Inferior parietal cortex (tissue), 1 donor: ENCODE results near the gene PROX2.
A peak's percentile ranks its signal among the peaks of the same experiment; 100 is the strongest.

Source experiments
- DNase-seq: peaks from one replicate; pipeline ENCODE4 v3.0.0-alpha.2; 2016; ENCODE audit errors: extremely low spot score

The PROX2 gene

GRCh38 chr14:74875941-74876913, at the start of gene PROX2:
Gene PROX2, minus strand, starts transcription at chr14:74876145. Its CDS starts 12,311 bp downstream, at chr14:74863834.
- DNase-seq: no peak

GRCh38 chr14:74924061-74924460, 48.1 kb upstream of the PROX2 start:
- DNase-seq: no peak

- DNase-seq: peak; percentile 87
These were observed 46.9 kb upstream of the PROX2 start, which contains the start of gene RPS6KL1 for GRCh38 chr14:74922752-74923401. Gene RPS6KL1, minus strand, starts transcription at chr14:74923260. Its CDS starts 1,719 bp downstream, at chr14:74921541.

GRCh38 chr14:74921987-74922751, 46.2 kb upstream of the PROX2 start:
- DNase-seq: no peak

- no peak for DNase-seq
These were observed 45.2 kb upstream of the PROX2 start for GRCh38 chr14:74921053-74921620.

- DNase-seq: no peak
These were observed 44.3 kb upstream of the PROX2 start for GRCh38 chr14:74920281-74920680.

GRCh38 chr14:74919421-74920165, 43.6 kb upstream of the PROX2 start:
- no peak for DNase-seq

- no peak for DNase-seq
These were observed 42.4 kb upstream of the PROX2 start for GRCh38 chr14:74918380-74918779.

- no peak for DNase-seq
These were observed 41.7 kb upstream of the PROX2 start for GRCh38 chr14:74917646-74918081.

- no peak for DNase-seq
These were observed 41.2 kb upstream of the PROX2 start for GRCh38 chr14:74917178-74917543.

- no peak for DNase-seq
These were observed 39.9 kb upstream of the PROX2 start for GRCh38 chr14:74915826-74916225.

- DNase-seq: no peak
These were observed 39.5 kb upstream of the PROX2 start for GRCh38 chr14:74915426-74915825.

- peak; percentile 73 for DNase-seq
These were observed 38.1 kb upstream of the PROX2 start for GRCh38 chr14:74913986-74914573.

GRCh38 chr14:74913393-74913910, 37.5 kb upstream of the PROX2 start:
- DNase-seq: no peak

GRCh38 chr14:74912801-74913200, 36.9 kb upstream of the PROX2 start:
- no peak for DNase-seq

- DNase-seq: no peak
These were observed 36.2 kb upstream of the PROX2 start for GRCh38 chr14:74912111-74912510.

GRCh38 chr14:74911704-74912103, 35.8 kb upstream of the PROX2 start:
- no peak for DNase-seq

- DNase-seq: no peak
These were observed 35.3 kb upstream of the PROX2 start for GRCh38 chr14:74911221-74911620.

GRCh38 chr14:74910556-74910955, 34.6 kb upstream of the PROX2 start:
- no peak for DNase-seq

- DNase-seq: no peak
These were observed 34.0 kb upstream of the PROX2 start for GRCh38 chr14:74909911-74910310.
